Measurements from ENCODE around the gene LIMS1.
"Not testable (repeated sequence)": the region's sequence is repeated elsewhere in the genome, so short reads cannot be mapped to it uniquely, and the experiment has no call there.

DNA sequence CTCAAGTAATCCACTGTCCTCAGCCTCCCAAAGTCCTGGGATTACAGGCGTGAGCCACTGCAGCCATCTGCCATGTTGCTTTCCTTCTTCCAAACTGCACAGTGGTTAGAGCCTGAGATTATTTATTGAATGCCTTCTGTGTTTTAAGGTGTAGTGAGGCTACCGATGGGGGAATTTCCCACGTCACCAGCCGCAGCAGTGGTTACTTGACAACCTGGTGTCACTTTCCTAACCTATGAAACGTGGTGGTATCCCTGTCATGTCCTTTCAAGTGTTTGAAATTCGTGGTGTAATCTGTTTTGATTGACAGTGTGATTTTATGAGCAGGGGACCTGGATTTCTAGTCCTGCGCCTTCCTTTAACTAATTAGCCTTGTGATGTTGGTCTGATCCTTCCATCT is 124.3 kb downstream of the LIMS1 start:
- TF ChIP-seq, protein P1, sequence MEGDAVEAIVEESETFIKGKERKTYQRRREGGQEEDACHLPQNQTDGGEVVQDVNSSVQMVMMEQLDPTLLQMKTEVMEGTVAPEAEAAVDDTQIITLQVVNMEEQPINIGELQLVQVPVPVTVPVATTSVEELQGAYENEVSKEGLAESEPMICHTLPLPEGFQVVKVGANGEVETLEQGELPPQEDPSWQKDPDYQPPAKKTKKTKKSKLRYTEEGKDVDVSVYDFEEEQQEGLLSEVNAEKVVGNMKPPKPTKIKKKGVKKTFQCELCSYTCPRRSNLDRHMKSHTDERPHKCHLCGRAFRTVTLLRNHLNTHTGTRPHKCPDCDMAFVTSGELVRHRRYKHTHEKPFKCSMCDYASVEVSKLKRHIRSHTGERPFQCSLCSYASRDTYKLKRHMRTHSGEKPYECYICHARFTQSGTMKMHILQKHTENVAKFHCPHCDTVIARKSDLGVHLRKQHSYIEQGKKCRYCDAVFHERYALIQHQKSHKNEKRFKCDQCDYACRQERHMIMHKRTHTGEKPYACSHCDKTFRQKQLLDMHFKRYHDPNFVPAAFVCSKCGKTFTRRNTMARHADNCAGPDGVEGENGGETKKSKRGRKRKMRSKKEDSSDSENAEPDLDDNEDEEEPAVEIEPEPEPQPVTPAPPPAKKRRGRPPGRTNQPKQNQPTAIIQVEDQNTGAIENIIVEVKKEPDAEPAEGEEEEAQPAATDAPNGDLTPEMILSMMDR (IDR thresholded peaks at IDR 0.05; ENCODE audit: extremely low read depth in 1 of 2, insufficient read depth in 1 of 2, low read depth in 1 of 2, low read length in 2 of 2): not testable (repeated sequence)
- TF ChIP-seq, protein P2, sequence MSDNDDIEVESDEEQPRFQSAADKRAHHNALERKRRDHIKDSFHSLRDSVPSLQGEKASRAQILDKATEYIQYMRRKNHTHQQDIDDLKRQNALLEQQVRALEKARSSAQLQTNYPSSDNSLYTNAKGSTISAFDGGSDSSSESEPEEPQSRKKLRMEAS (IDR thresholded peaks at IDR 0.05; ENCODE audit: insufficient read depth, insufficient read length): not testable (repeated sequence)
- not testable (repeated sequence) for TF ChIP-seq POLR2A (IDR thresholded peaks at IDR 0.05; ENCODE audit: low read depth, low read length); POLR2AphosphoS5 (IDR thresholded peaks at IDR 0.05; ENCODE audit: insufficient read depth, low read depth, low read length); EZH2 (IDR thresholded peaks at IDR 0.05; ENCODE audit: borderline replicate concordance, low read depth, low read length, severe bottlenecking); MYC (IDR thresholded peaks at IDR 0.05; ENCODE audit: low read depth, low read length)

Measured in endothelial cell of umbilical vein (primary cell).